Left ventricle myocardium inferior (tissue), 1 donor: ENCODE data around the gene GPD1L. TPM values are rescaled to one million over a fixed set of nuclear protein-coding genes. Genes with fewer than 3 reads are reported as not detected.

Experiments used
- DNase-seq: peaks from one replicate; pipeline ENCODE4 v3.0.0-alpha.2; 2020
- H3K27ac ChIP-seq: fragments of 200-600 bp; replicated peaks from 2 replicates; pipeline ENCODE4 v1.8.0; 2021
- H3K27me3 ChIP-seq: fragments of 200-600 bp; 2 replicates; pipeline ENCODE4 v1.8.0; 2021; ENCODE audit warnings: low read depth
- H3K36me3 ChIP-seq: fragments of 200-600 bp; 2 replicates; pipeline ENCODE4 v1.8.0; 2021
- H3K4me1 ChIP-seq: fragments of 200-600 bp; 2 replicates; pipeline ENCODE4 v1.8.0; 2021
- H3K4me3 ChIP-seq: fragments of 200-600 bp; 2 replicates; pipeline ENCODE4 v1.8.0; 2021; ENCODE audit warnings: mild to moderate bottlenecking, moderate library complexity
- H3K9me3 ChIP-seq: fragments of 200-600 bp; replicated peaks from 2 replicates; pipeline ENCODE4 v1.8.0; 2021
- CTCF ChIP-seq: fragments of 200-600 bp; IDR thresholded peaks from 2 replicates; pipeline ENCODE4 v1.8.0; 2021; ENCODE audit warnings: antibody characterized with exemption, mild to moderate bottlenecking, borderline replicate concordance
- intact Hi-C: fragments of 100-400 bp; cut with micrococcal nuclease; formaldehyde crosslinking; loops from one replicate; pipeline ENCODE4 v1.11.0; 2022
- total RNA-seq: library from RNA; stranded (reverse); fragmentation: NEBNext Ultra II Directional; extraction: Animal tissue kit (Norgen Biotek cat#: 25700); gene quantifications from one replicate; pipeline ENCODE4 v1.2.1, GENCODE V29; 2021
- donor health status: DM: no; HTN: yes; CAD: no; lungs with severe emphysema.

The GPD1L gene
- total RNA-seq, 1 donor from 2014 or later, result 437 TPM

GRCh38 chr3:32200490-32200889 lies 94.1 kb downstream of the GPD1L start:
- DNase-seq, result peak; percentile 77
- intact Hi-C loops, result loop anchor here (5.0 kb wide), 1 partner anchor 37 kb away; the partner anchor contains the start of gene CMTM8
- Histone ChIP-seq H3K27me3 (no peaks in the 10 kb centered on the region), H3K36me3 (no peaks in the 10 kb centered on the region), H3K27ac (peak overlapping the region; percentile 90), H3K9me3 (no peaks in the 10 kb centered on the region), H3K4me3 (peak overlapping the region; percentile 10), H3K4me1 (peaks cover 74% of the 10 kb centered on the region)
- TF ChIP-seq CTCF, result no peak

- H3K27ac ChIP-seq, result peak overlapping the region; percentile 90
- peaks cover 68% of the 10 kb centered on the region for H3K4me1 ChIP-seq
- TF ChIP-seq CTCF, result no peak
- peak; percentile 33 for DNase-seq
- H3K9me3 ChIP-seq, result no peaks in the 10 kb centered on the region
- intact Hi-C loops, result loop anchor here (5.0 kb wide), 1 partner anchor 36 kb away; the partner anchor contains the start of gene CMTM8
- no peaks in the 10 kb centered on the region for H3K36me3 ChIP-seq
- peak overlapping the region; percentile 21 for H3K4me3 ChIP-seq
- H3K27me3 ChIP-seq, result no peaks in the 10 kb centered on the region
Observed at GRCh38 chr3:32200992-32201758, 94.8 kb downstream of the GPD1L start.

- TF ChIP-seq CTCF, result no peak
- DNase-seq, result no peak
- no peaks in the 10 kb centered on the region for H3K9me3 ChIP-seq
- intact Hi-C loops, result loop anchor here (5.0 kb wide), 1 partner anchor 35 kb away; the partner anchor contains the start of gene CMTM8
- H3K27ac ChIP-seq, result peak overlapping the region; percentile 90
- no peaks in the 10 kb centered on the region for H3K27me3 ChIP-seq
- H3K4me1 ChIP-seq, result peaks cover 69% of the 10 kb centered on the region
- no peaks in the 10 kb centered on the region for H3K36me3 ChIP-seq
- H3K4me3 ChIP-seq, result no peak overlapping the region
Observed at GRCh38 chr3:32202496-32202895, 96.1 kb downstream of the GPD1L start.

GRCh38 chr3:32203854-32204253 lies 97.4 kb downstream of the GPD1L start:
- H3K4me3 ChIP-seq, result no peak overlapping the region
- no peak for DNase-seq
- no peaks in the 10 kb centered on the region for H3K36me3 ChIP-seq
- no peaks in the 10 kb centered on the region for H3K9me3 ChIP-seq
- H3K27me3 ChIP-seq, result no peaks in the 10 kb centered on the region
- H3K27ac ChIP-seq, result no peak overlapping the region
- H3K4me1 ChIP-seq, result peaks cover 67% of the 10 kb centered on the region
- TF ChIP-seq CTCF, result no peak
- intact Hi-C loops, result loop anchor here (5.0 kb wide), 1 partner anchor 33 kb away; the partner anchor contains the start of gene CMTM8

GRCh38 chr3:32208447-32208846 lies 102.0 kb downstream of the GPD1L start:
- intact Hi-C loops, result no loop called here
- no peak overlapping the region for H3K27ac ChIP-seq
- no peaks in the 10 kb centered on the region for H3K27me3 ChIP-seq
- no peaks in the 10 kb centered on the region for H3K9me3 ChIP-seq
- no peak for TF ChIP-seq CTCF
- H3K36me3 ChIP-seq, result no peaks in the 10 kb centered on the region
- no peak overlapping the region for H3K4me3 ChIP-seq
- H3K4me1 ChIP-seq, result peaks cover 23% of the 10 kb centered on the region
- no peak for DNase-seq
